GM23248 (cell line): ENCODE measurements around the gene VPS37B.

Experiments used
- EZH2 ChIP-seq: fragments of 200-600 bp; sonication (generic); IDR thresholded peaks from 2 replicates; pipeline ENCODE4 v1.6.1; 2018; ENCODE audit warnings: antibody characterized with exemption, mild to moderate bottlenecking; ENCODE audit not compliant: insufficient read depth, poor library complexity, severe bottlenecking
- EZH2phosphoT487 ChIP-seq: fragments of 200-600 bp; sonication (generic); IDR thresholded peaks from 2 replicates; pipeline ENCODE4 v1.6.1; 2018; ENCODE audit warnings: antibody characterized with exemption, moderate library complexity, mild to moderate bottlenecking, low read depth; ENCODE audit not compliant: insufficient read depth

GRCh38 chr12:122884860-122885259 is 11.1 kb downstream of the VPS37B start:
- TF ChIP-seq EZH2: no peak
- no peak for TF ChIP-seq EZH2phosphoT487
